IPS-NIHi11 (cell line): ENCODE results near the gene COX5B.
"Not testable (repeated sequence)": the region's sequence is repeated elsewhere in the genome, so short reads cannot be mapped to it uniquely, and the experiment has no call there.

Source experiments
- DNase-seq: peaks from one replicate; pipeline ENCODE4 v3.0.0; 2012; ENCODE audit warnings: mixed read lengths, low spot score

COX5B gene

DNA sequence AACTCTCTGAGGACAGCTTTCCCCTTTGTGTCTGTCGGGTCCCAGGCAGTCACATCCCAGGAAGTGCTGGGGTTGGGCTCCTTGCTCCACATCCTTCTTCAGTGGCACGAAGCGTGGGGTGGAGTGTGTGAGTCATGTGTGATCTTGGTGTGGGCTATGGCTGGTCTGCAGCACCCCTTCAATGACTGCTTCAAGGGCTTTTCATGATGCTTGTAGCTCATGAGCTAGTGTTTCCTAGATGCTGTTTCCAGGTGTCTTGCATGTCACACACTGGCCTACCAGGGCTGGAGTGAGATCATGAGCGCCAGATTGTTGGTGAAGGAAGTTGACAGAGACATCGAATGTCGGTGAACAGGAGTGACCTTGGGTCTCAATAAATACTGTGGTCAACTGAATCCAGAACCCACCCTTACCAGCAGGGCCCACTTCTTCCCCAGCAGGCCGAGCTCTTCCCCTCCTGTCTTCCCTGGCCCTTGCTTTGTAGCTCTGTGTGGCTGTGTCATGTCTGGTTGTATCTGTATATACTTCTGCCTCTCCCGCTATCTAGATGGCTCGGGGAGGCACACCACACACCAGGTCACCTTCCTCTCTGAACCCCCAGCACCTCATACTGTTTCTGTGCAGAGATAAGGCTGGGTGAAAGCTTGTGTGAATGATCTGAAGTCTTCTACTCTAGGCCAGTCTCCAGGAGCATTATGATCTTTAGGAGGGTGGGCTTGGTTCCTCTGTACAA lies 27.5 kb downstream of the COX5B start:
- peak; percentile 1 for DNase-seq

DNA sequence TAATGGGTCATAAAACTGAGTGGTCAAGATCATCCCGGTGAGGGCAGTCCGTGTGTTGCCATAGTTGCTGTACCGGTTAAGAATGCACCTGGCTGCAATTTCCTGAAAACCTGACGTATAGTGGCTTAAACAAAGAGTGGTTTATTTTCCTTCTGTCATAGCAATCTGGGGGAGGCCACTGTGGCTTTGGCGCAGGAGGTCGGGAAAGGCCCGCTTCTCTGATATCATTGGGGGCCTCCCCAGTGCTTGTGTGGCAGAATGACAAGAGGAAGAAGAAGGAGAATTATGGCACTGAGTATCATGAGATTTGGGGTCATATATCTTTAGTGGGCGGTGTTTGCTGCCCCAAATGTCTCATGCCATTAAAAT lies 28.0 kb downstream of the COX5B start:
- DNase-seq = no peak

DNA sequence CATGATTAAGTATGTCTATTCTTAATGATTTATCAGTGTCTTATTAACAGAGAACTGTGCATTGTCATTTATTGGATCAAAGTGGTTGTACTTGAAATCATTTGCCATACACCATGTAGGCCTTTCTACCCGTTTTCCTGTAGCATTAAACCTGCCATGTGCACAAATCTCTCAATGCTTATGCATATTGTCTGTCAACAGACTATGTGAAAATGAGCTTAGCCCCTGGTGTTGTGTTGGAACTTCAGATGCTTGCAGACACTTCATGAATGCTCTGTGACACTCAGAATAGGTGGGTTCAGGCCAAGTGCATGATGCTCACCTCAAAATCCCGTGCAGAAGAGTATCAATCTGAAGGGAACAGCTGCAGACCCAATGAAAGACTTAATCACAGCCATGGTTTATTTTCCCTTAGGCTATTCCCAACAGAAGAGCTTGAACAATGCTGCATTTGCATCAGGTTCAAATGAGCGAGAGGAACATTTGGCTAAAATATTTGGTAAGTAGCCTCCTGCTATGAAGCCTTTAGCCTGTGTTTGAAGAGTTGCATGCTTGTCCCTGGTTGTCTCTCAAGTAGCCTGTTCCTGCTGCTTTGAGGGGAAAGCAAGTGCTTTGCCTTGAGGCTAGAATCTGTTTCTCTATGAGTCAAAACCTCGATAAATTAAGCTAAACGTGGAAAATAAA lies 29.7 kb downstream of the COX5B start:
- DNase-seq = no peak

DNA sequence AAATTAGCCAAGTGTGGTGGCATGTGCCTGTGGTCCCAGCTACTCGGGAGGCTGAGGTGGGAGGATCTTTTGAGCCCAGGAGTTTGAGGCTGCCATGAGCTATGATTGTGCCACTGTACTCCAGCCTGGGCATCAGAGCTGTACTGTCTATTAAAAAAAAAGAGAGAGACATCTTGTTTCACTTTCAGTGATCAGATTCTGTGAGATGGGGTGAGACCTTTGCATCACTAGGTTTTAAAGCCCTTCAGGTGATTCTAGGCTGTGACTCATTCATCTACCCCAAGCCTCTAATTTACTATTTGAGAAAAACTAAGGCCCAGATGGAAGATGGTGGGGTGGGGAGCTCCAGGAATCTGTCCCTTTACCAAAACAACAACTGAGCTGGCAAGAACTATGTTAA lies 30.8 kb downstream of the COX5B start:
- no peak for DNase-seq

DNA sequence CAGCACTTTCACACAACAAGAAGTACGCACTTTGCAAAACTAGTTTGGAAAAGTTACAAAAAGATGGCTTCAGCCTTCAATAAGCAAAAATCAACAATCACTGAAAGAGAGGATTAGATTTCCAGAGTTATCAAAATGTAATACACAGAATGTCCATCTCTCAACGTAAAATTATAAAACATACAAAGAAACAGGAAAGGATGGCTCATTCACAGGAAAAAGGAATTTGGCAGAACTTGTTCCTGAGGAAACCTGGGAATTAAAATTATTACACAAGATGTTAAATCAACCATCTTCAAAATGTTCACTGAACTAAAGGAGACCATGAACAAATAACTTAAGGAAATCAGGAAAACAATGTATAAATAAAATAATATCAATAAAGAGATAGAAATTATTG lies 31.6 kb downstream of the COX5B start:
- no peak for DNase-seq

DNA sequence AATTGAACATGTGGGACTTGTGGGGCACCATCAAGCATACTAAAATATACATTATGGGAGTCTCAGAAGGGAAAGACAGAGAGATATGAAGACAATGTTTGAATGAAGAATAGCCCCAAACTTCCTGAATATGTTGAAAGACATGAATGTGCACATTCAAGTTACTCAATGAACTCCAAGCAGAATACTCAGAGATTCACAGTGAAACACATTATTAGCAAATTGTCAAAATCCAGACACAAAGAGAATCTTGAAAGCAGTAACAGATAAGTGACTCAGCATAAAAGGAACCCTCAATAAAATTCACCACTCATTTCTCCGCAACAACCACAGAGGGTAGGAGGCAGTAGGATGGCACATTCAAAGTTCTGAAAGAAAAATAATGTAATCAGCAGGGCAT lies 32.4 kb downstream of the COX5B start:
- DNase-seq = no peak

DNA sequence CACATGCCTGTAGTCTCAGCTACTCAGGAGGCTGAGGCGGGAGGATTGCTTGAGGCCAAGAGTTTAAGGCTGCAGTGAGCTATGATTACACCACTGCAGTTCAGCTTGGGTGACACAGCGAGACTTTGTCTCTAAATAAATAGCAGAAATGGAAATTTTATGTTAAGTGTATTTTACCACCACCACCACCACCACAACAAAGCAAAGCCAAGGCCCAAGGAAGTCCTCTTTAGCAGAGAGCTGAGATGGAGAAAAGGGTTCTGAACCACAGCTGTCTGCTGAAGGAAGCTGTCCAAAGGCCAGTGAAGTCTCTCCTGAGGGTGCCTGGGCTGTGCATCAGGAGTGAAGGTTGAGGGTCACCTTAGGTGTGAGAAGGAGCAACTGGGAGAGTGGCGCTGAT lies 41.4 kb downstream of the COX5B start:
- DNase-seq = not testable (repeated sequence)

DNA sequence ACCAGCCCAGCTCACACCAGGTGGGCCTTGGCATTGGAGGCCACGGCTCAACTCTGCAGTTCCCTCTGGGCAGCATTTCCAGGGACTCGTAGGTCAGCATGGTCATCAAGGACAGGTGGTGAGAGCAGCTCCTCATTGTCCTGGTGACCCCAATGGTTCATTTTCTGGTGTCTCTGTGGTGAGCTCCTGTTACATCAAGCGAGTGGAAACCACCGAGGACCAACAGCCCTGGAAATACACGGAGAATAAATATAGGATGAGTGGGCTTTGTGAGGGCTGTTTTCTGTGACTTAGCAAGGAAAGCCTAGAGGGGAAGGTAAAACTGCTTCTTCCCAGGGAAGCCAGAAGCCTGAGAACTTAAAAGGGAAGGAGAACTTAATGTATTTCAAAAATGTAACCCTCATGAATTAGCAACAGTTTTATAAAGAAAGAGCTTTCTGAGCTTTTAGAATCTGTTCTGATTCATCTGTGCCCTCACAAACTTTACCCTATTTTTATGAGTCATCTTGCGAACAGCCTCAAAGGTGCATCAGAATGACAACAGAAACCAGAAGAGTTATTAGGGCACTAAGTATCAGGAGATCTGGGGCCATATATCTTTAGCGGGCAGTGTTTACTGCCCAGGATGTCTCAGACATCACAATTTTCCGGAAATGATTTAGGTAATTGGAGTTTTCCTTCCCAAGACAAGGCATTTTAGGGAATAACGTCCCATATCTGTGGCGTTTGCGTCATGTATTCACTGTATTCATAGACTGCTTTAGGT lies 42.4 kb downstream of the COX5B start:
- DNase-seq = no peak

DNA sequence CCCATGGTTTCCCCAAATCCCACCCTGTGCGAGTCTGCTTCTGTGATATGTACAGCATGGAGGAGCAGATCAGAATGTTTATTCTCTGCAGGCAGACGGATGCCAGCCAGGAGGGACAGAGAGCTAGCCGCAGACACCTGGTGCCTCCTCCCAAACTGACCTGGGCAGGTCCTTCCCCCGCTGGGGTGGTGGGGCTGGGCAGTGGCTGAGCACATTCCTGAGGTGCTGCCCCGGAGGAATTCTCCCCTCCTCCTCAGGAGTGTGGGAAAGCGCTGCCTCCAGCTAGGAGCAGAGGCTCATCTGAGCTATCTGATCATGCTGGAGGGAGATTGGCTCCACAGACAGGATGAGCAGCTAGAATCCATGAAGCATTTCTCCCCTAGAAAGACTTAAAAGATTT lies 45.3 kb downstream of the COX5B start:
- DNase-seq = peak; percentile 76

DNA sequence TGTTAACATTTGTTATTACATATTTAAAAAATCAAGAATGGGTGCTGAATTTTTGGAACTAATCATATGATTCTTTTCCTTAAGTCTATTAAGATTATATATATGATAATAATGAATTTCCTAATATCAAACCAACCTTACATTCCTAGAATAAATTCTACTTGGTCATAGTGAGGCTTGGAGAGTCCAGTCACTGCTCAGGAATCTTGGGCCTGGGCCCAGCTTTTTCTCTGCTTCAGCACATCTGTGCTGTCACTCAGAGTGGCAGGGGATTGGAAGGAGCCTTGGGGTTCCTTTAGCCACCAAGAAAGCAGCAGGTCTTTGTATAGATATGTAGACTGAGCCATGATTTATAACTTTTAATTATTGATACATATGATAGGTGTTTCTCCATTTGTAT lies 47.6 kb downstream of the COX5B start:
- DNase-seq = no peak

DNA sequence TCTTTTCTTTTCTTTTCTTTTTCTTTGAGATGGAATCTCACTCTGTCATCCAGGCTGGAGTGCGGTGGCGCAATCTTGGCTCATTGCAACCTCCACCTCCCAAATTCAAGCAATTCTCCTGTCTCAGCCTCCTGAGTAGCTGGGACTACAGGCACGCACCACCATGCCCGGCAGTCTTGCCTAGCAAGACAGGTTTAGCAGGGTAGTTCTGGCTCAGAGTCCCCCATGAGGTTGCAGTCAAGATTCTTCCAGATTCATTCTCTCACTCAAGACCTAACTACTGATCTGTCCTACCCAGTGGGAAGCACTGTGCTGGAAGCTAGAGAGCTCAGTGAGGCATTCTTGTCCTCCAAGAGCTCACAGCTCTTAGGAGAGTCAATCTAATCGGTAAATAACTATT lies 49.9 kb downstream of the COX5B start:
- DNase-seq = no peak

DNA sequence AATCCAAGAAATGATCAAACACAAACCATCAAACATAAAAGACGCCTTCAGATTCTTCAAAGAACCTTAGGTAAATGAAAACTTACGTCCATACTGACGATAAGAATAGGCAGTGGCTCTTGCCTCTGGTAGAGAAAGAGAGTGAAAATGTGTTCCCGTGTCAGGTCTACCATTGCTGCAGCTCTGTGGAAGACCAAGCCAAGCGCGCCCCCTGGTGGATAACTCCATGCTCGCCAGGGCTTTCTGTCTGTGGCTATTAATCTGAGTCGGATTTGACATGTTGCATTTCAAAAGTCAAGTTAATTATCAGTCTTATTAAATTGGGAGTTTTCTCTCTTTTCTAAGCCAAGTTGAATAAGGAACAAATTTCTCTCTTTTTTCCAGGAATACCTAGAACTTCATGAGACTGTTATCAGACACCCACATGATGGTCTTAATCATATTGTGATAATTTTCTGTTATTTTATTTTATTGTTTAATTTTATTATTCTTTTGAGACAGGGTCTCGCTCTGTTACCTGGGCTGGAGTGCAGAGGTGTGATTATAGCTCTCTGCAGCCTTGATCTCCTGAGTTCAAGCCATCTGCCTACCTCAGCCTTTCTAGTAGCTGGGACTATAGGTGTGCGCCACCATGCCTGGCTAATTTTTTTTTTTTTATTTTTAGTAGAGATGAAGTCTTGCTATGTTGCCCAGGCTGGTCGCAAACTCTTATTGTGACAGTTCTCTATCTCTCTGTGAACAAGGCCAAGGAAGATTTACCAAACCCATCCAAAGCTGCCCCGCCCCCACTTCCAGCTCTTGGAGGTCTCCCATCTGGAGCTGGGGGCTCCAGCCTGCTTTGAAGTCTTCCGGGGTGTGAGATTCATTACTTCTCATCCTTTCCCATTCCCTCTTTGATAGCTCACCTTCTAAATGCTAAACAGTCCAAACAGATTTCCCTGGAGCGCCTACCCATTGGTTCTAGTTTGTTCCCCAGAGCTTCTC lies 51.7 kb downstream of the COX5B start:
- peak; percentile 83 for DNase-seq
